Measurements from ENCODE around the gene PLA2G4C.

The PLA2G4C gene

GRCh38 chr19:48152551-48152950, 41.9 kb upstream of the PLA2G4C start:
- peak; percentile 70; the same call in 2 of the 3 replicates for ATAC-seq (ENCODE audit: insufficient read depth, low read depth)
- H3K9me3 ChIP-seq (ENCODE audit: insufficient read depth, low read length, severe bottlenecking) = no peaks in the 10 kb centered on the region
- H3K4me2 ChIP-seq (ENCODE audit: insufficient read depth, low read length) = no peak overlapping the region
- H3K79me2 ChIP-seq (ENCODE audit: insufficient read depth, low read length) = peaks cover 5% of the 10 kb centered on the region; the same call in 1 of the 2 replicates
- no peaks in the 10 kb centered on the region for H3K4me1 ChIP-seq (ENCODE audit: insufficient read depth, low read length)
- H3K9ac ChIP-seq (ENCODE audit: low read depth, low read length) = no peak overlapping the region
- H3K27me3 ChIP-seq (ENCODE audit: insufficient read depth, low read length, poor library complexity) = no peaks in the 10 kb centered on the region
- H3K4me3 ChIP-seq (ENCODE audit: low read depth in 1 of 2, low read length in 2 of 2) = no peak overlapping the region
- H3K27ac ChIP-seq (ENCODE audit: low read length) = no peak overlapping the region
- TF ChIP-seq EZH2 (IDR thresholded peaks at IDR 0.05; ENCODE audit: borderline replicate concordance, low read depth, low read length, severe bottlenecking) = no peak
- peak; percentile 82 for TF ChIP-seq CTCF (IDR thresholded peaks at IDR 0.05; ENCODE audit: borderline replicate concordance, extremely low read depth, low read length, poor library complexity, severe bottlenecking)
- H2AFZ ChIP-seq (ENCODE audit: low read depth, low read length) = no peak overlapping the region
- H4K20me1 ChIP-seq (ENCODE audit: insufficient read depth, low read length) = peaks cover 18% of the 10 kb centered on the region
- peaks cover 93% of the 10 kb centered on the region for H3K36me3 ChIP-seq (ENCODE audit: insufficient read depth, low read length)
- DNase-seq = peak; percentile 64

GRCh38 chr19:48149430-48149829, 38.8 kb upstream of the PLA2G4C start:
- no peaks in the 10 kb centered on the region for H3K27me3 ChIP-seq (ENCODE audit: insufficient read depth, low read length, poor library complexity)
- H3K9ac ChIP-seq (ENCODE audit: low read depth, low read length) = no peak overlapping the region
- H3K4me2 ChIP-seq (ENCODE audit: insufficient read depth, low read length) = no peak overlapping the region
- no peak for DNase-seq
- no peak for ATAC-seq (ENCODE audit: insufficient read depth, low read depth)
- H3K9me3 ChIP-seq (ENCODE audit: insufficient read depth, low read length, severe bottlenecking) = no peaks in the 10 kb centered on the region
- TF ChIP-seq EZH2 (IDR thresholded peaks at IDR 0.05; ENCODE audit: borderline replicate concordance, low read depth, low read length, severe bottlenecking) (no peak), CTCF (IDR thresholded peaks at IDR 0.05; ENCODE audit: borderline replicate concordance, extremely low read depth, low read length, poor library complexity, severe bottlenecking) (no peak)
- no peaks in the 10 kb centered on the region for H3K79me2 ChIP-seq (ENCODE audit: insufficient read depth, low read length)
- no peaks in the 10 kb centered on the region for H3K4me1 ChIP-seq (ENCODE audit: insufficient read depth, low read length)
- peaks cover 95% of the 10 kb centered on the region for H3K36me3 ChIP-seq (ENCODE audit: insufficient read depth, low read length)
- H3K4me3 ChIP-seq (ENCODE audit: low read depth in 1 of 2, low read length in 2 of 2) = no peak overlapping the region
- no peak overlapping the region for H2AFZ ChIP-seq (ENCODE audit: low read depth, low read length)
- H4K20me1 ChIP-seq (ENCODE audit: insufficient read depth, low read length) = peaks cover 8% of the 10 kb centered on the region
- H3K27ac ChIP-seq (ENCODE audit: low read length) = no peak overlapping the region

GRCh38 chr19:48148576-48148975, 38.0 kb upstream of the PLA2G4C start:
- H3K4me2 ChIP-seq (ENCODE audit: insufficient read depth, low read length) = no peak overlapping the region
- DNase-seq = no peak
- H3K4me3 ChIP-seq (ENCODE audit: low read depth in 1 of 2, low read length in 2 of 2) = no peak overlapping the region
- no peak for TF ChIP-seq EZH2 (IDR thresholded peaks at IDR 0.05; ENCODE audit: borderline replicate concordance, low read depth, low read length, severe bottlenecking)
- TF ChIP-seq CTCF (IDR thresholded peaks at IDR 0.05; ENCODE audit: borderline replicate concordance, extremely low read depth, low read length, poor library complexity, severe bottlenecking) = no peak
- ATAC-seq (ENCODE audit: insufficient read depth, low read depth) = no peak
- H4K20me1 ChIP-seq (ENCODE audit: insufficient read depth, low read length) = peaks cover 5% of the 10 kb centered on the region
- H3K79me2 ChIP-seq (ENCODE audit: insufficient read depth, low read length) = no peaks in the 10 kb centered on the region
- no peaks in the 10 kb centered on the region for H3K9me3 ChIP-seq (ENCODE audit: insufficient read depth, low read length, severe bottlenecking)
- no peak overlapping the region for H2AFZ ChIP-seq (ENCODE audit: low read depth, low read length)
- H3K27ac ChIP-seq (ENCODE audit: low read length) = no peak overlapping the region
- H3K36me3 ChIP-seq (ENCODE audit: insufficient read depth, low read length) = peaks cover 95% of the 10 kb centered on the region
- no peaks in the 10 kb centered on the region for H3K27me3 ChIP-seq (ENCODE audit: insufficient read depth, low read length, poor library complexity)
- no peaks in the 10 kb centered on the region for H3K4me1 ChIP-seq (ENCODE audit: insufficient read depth, low read length)
- H3K9ac ChIP-seq (ENCODE audit: low read depth, low read length) = no peak overlapping the region
